GM18909 (cell line): ENCODE measurements around the gene IFI27L2.

Experiments
- ATAC-seq: cut with Tn5 transposase; IDR thresholded peaks from one replicate; pipeline ENCODE4 v1.9.1; 2021; ENCODE audit warnings: mild to moderate bottlenecking; ENCODE audit not compliant: unreplicated experiment, poor library complexity

Gene IFI27L2

DNA sequence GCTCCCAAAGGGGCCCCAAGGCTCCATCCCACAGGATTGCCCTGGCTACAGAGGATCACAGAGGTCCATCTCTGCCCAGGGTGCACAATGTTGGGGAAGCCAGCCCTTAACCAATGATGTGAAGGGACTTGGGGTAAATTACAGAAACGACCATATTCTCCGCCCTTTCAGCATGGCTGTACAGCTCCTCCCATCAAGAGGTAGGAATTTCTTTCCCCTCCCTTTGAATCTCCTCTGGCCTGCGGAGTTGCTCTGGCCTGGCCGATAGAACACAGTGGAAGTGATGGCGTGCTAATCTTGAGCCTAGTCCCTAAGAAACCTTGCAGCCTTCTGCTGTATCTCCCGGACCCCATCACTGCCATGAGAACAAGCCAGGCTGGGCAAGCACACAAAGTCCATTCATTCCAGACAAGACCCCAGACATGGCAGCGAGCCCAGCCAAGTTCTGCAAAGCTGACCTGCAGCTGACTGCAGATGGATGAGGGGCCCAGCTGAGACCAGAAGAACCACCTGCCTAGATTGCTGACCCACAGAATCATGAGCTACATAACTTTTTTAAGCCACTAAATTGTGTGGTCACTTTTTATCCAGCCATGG lies 25.8 kb downstream of the IFI27L2 start:
- no peak for ATAC-seq

DNA sequence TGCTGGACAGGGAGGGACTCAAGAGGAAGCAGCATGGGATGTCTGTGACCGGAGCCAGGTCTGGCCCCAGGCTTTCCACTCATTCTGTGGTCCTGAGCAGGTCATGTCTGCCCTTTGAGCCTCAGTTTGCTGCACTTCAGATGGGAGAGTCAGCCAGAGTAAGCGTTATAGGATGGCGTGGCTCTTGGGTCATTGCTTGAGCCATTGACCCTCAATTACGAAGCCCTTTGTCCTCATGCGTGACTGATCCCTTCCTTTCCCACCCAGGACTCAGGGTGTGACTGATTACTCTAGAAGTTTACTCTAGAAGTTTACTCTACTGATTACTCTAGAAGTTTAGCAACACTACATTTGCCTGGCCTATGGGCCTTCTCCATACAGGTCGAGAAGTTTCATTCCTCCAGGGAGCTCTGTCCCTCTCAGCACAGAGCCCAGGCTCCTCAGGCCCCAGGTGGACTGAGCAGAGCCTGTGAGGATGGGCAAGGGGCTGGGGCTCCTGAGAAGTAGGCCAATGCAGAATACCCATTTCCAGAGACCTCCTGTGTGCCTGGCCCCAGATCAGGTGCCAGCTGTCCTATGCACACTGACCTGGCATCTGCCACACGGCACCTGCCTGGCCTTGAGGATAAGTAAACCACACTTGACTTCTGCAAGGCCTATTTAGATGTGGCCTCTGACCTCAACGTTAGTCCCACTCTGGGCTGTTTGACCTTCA lies 26.5 kb downstream of the IFI27L2 start:
- no peak for ATAC-seq

DNA sequence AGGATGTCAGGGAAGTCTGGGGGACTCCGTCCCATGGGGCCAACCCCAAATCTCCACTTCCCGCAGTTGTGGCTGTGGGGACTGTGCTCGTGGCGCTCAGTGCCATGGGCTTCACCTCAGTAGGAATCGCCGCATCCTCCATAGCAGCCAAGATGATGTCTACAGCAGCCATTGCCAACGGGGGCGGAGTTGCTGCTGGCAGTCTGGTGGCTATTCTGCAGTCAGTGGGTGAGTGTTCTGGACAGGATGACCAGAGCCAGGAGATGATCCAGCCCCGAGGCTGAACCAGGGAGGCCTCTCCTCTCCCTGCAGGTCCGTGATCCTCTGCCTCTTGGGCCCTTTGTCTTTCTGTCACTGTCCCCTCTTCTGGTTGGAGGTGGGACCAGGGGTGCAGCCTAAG lies 27.7 kb downstream of the IFI27L2 start:
- ATAC-seq, result no peak

DNA sequence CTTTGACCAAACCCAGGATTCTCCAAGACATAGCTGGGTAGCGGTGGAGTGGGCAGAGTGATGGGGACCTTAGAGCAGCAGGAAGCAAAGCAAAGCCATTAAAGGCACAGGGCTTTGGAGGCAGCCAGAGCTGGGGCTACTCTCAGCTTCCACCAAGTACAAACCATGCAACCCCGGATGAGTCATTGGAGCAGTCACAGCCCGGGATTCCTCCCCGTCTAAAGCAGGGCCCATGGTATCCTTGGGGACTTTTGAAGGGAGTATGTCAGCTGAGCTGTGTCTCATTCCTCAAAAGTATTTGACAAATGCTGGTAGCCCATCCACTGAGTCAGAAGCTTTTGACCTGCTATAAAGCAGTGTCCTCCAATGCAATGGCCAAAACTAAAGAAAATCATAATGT lies 28.6 kb downstream of the IFI27L2 start:
- ATAC-seq, result no peak

DNA sequence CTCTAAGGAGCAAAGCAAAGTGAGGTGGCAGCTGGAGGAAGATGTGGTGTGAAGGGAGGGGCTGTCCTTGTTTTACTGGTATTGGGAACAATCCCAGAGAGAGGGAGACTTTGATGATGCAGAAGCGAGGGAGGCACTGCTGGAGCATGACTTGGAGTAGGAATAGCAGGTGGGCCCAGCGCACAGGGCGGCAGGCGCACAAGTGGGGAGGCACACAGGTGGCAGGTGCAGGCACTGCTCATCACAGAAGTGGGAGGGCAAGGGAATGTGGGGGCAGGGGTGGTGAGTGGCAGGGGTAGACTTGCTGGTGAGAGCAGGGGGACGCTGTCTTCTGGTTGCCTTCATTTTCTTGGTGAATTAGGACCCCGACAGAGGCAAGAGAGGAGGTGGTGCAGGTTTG lies 30.4 kb downstream of the IFI27L2 start:
- ATAC-seq, result no peak

DNA sequence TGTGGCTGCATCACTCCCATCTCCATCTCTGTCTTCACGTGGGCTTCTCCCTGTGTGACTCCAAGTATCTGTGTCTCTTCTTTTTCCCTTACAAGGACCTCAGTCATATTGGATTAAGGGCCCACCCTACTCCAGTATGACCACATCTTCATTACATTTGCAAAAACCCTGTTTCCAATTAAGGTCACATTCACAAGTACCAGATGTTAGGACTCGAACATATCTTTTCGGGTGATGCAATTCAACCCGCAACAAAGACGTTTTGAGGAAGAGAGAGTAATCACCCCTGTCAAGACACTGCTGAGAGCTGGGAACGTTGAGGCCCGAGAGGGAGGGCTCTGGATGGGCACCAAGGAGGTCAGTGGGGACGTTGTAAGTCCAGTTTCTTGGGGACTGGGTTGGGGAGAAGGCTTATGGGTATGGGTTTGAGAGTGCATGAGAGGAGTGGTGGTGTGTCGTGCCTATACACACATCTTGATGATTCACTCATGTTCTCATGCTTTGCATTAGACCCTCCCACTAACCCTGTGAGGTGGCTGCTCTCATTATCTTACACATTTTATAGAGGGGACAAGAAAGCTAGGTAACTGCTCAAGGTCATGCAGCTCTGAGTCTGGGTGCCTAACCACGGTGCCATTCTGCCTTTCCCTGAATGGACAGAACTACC lies 30.9 kb downstream of the IFI27L2 start:
- ATAC-seq, result no peak

DNA sequence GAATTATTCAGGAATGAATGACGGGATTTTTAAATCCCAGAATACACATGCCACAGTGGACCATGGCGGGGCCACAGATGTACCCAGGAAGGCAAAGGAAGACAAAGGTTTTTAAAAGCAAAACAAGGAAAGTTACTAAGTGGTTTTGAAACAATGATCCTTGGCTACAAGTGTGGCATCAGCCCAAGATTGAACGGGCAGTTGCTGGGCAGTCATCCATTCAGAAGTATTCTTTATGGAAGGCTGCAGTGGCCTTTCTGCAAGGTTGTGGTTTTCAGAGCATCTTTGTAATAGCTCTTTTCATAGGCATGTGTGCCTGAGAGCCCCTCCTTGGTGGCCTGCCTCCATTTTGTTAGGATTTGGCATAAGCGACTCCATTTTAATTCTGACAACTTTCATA lies 32.3 kb downstream of the IFI27L2 start:
- ATAC-seq, result no peak

DNA sequence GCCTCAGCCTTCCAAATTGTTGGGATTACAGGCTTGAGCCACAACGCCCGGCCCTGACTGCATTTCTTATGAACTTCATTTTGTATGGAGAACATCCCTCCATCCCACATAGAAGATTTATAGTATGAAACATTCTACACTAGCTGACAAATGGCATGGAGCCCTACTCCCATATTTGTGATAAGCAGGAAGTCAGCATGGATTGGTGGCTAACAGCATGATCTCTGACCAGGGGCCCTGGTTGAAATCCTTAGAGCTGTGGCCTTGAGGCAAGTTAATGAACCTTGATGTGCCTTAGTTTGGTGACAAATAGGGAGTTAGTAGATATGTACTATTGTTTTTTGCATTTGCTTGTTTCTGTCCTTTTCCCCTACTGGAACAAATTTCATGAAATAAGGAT lies 36.0 kb downstream of the IFI27L2 start:
- no peak for ATAC-seq

DNA sequence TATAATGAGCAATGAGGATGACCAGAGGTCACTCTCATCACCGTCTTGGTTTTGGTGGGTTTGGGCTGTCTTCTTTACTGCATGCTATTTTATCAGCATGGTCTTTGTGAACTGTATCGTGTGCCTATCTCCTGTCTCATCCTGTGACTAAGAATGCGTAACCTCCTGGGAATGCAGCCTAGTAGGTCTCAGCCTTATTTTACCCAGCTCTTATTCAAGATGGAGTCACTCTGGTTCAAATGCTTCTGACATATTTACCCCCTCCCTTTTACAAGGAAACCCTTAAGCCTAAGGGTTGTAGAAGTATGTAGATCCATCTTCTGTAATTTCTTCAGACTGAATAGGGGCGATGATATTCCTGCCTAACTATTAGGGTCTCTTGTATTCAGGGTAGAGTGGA lies 39.9 kb downstream of the IFI27L2 start:
- no peak for ATAC-seq

DNA sequence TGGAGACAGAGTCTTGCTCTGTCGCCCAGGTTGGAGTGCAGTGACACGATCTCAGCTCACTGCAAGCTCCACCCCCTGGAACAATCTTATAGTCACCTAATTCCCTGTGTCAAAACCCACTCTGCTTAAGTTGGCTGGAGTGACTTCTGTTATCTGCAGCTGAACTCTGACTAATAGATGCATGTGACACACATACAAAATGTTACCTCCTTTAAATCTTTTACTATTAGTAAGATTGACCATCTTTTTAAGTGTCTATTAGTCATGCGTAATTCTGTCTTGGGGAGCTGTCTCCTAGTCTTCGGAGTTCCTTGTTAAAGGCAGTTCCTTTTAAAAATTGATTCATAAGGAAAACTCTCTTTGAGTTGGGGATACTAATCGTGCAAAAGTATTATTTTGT lies 40.9 kb downstream of the IFI27L2 start:
- no peak for ATAC-seq

DNA sequence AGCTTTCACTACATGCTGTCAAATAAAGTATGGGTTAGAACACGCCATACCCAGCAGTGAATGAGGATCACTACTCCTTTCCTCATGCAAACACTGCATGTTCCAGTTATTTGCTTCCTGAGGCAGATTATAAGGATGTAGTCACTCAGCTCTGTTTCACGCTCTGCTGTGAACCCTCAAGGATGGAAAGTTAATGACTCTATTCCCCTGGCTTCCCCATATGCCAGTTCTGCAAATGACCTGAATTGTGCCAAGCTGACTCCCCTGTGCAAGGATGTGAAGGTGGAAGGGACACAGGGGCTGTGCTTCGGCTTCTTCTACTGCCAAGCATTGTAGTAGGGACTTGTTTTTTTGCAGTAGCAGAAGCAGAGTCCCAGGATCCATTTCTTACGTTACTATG lies 41.5 kb downstream of the IFI27L2 start:
- no peak for ATAC-seq

DNA sequence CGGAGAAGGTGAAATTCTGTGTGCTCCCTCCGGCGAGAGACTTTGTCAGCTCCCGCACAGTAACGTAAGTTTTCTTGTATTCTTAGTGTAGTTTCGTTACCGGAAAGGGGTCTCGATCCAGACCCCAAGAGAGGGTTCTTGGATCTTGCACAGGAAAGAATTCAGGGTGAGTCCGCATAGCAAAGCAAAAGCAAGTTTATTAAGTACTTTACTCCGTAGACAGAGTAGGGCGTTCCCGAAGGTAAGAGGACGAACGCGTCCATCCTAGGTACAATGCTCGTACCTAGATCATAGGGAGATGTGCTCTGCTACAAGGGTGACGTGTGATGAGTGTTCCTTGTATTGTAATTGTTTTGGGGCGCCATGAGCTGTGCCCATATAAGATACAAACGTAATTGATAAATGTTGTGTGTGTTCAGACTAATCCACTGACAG lies 48.0 kb downstream of the IFI27L2 start:
- ATAC-seq, result peak; percentile 23

DNA sequence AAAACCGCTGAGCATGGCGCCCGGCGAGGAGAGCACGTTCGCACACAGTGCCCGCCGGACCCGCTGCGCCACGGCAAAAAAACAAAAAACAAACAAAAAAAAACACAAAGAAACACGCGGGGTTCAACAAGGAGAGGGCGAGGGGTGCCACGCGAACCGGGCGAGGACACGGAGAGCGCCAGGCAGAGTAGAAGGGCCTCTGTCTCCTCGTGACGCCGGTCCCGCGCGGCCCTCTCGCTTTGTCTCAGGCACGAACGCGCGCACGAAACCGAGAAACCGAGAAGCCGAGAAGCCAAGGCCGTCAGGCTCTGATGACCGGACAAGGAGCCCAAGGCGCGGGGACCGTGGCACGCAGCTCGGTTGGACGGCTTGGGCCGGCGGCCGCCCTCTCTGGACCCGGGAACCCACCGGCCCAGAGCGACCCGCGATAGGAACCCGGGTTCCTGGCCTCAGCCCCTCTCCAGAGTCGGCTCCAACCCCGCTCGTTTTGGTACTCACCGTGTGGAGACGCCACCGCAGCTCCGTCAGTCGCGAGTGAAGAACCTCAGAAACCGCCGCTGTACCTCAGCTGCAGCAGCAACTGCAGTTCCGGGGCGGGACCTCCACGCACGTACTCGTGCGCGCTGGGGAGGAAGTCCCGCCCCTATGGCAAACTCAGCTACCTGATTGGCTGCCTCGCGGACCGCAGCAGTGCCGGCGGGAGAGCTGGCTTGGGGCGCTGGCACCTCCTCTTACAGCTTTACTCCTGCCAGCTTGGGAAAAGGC lies 48.6 kb downstream of the IFI27L2 start, which contains the start of the genes DDX24 and IFI27L1:
Gene DDX24 (minus strand): TSS at position 582 of the 765 bp plus-strand sequence. CDS start 1,460 bp downstream, outside the sequence.
Gene IFI27L1 (plus strand): TSS at position 690 of the 765 bp plus-strand sequence. CDS start 15,628 bp downstream, outside the sequence.
- peak; percentile 98 for ATAC-seq

DNA sequence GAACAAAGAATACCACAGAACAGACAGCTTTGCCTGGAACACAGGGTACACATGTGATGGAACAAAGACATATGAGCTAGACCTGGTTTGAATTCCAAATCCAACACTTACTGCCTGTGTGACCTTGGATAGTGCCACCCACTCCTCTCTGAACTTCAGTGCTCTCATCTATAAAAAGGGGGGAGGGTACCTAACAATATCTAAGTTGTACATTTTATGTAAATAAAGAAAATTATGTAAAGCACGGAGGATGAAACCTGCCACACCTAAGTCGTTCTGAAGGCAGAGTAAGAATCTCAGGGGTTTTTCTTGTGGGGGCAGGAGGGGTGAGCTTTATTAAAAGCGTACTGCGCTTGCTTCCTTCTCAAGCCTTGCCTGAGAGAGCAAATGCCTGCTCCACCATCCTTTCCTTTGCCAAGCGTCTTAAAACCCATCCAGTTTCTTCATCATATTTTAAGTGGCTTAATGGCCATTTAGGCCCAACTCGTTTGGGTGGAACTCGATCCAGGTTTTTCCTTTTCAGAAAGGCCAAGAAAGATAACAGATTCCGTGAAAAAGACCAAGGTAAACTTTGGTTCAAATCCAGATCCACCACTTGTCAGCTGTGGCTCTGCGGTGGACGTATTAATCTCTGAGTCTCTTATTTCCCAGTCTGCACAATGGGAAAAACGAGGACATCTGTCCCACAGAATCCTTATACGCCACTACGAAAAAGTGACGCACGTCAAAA lies 49.3 kb downstream of the IFI27L2 start:
- no peak for ATAC-seq

DNA sequence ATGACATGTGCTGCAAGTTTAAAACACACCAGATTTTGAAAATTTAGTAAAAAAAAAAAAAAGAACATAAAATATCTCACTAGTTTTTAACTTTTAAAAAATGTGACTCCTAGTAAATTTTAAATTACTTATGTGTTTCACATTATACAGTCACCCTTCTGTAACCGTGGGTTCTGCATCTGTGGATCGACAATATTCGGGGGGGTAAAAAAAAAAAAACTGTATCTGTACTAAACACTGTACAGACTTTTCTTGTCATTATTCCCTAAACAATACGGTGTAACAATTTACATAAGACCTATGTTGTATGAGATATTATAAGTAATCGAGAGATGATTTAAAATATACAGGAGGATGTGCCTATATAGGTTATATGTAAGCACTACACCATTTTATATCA lies 51.6 kb downstream of the IFI27L2 start:
- no peak for ATAC-seq
